Stimulated activated CD4-positive, alpha-beta T cell treated with anti-CD3 and anti-CD28 coated beads, Interleukin-4, amount 100 ng/mL, for 48 hours (primary cell): ENCODE results near the gene CXXC5.

Experiments
- DNase-seq, 2 donors: peaks; one replicate each; pipeline ENCODE4 v3.0.0-alpha.2; 2020; ENCODE audit warnings: low read depth in 2 of 2

CXXC5 gene

DNA sequence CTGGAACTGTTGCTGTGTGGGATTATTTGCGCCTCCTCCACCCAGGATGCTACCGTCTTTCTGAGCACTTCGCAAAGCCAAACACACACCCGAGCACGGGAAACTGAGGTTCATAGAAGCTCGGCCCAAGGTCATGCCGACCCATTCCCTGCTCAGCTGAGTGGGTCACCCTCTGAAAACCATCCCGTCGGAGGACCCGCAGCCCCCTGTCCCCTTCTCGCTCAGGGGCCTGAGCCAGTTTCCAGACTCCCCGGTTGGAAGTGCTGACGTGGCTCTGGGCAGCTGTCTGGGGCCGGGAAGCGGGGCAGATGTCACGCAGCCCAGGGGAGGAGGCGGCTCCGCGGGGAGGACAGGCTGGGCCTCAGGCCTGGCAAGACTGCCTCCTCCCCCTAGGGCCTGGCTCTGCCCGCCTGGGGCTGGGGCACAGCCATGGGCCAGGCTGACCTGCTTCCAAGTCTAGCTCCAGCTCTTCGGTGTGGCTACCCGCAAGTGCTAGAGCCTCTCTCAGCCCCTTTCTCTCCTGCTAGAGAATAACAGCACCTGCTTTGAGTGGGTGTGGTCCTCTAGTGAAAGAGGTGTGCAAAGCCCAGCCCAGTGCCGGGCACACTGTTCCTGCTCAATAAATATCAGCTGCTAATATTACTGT lies 9.9 kb upstream of the CXXC5 start:
- DNase-seq, result no peak

DNA sequence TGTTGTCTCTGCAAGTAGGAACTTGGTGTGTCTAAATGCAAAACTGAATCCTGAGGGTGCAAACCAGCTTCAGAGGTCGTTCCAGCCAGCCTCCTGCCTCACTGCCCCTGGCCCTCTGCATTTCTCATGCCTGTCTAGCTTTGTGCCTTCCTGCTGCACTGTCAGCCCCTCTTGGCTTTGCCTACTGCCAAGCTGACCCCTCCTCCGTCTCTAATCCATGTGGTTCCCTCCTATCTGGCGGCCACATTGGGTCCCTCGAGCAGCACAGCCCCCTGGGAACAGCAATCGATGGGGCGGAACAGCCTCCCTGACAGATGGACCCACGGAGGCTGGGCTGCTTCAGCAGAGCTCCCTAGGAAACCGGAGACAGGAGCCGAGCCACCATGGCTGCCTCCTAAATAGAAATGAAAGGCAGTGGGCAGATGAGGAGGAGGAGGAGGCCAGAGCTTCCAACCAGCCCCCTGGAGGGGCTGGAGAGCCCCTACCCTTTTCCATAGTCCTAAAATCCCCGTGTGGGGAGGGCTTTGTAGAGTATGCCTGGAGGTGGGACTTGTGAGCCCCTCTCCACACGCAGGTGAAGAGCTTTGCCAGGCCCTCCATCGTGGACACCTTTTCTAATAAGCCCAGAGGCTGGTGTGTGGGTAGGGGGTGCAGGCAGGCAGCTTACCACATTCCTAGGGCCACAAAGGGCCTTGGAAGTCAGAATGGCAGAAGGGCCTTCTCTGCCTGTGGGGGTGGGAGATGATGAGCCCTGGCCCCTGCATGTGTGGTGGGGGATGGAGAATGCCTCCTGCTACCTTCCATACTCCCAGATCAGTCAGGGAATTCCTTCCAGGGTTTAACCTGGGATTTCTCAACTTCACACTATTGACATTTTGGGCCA lies 9.2 kb upstream of the CXXC5 start:
- no peak for DNase-seq

DNA sequence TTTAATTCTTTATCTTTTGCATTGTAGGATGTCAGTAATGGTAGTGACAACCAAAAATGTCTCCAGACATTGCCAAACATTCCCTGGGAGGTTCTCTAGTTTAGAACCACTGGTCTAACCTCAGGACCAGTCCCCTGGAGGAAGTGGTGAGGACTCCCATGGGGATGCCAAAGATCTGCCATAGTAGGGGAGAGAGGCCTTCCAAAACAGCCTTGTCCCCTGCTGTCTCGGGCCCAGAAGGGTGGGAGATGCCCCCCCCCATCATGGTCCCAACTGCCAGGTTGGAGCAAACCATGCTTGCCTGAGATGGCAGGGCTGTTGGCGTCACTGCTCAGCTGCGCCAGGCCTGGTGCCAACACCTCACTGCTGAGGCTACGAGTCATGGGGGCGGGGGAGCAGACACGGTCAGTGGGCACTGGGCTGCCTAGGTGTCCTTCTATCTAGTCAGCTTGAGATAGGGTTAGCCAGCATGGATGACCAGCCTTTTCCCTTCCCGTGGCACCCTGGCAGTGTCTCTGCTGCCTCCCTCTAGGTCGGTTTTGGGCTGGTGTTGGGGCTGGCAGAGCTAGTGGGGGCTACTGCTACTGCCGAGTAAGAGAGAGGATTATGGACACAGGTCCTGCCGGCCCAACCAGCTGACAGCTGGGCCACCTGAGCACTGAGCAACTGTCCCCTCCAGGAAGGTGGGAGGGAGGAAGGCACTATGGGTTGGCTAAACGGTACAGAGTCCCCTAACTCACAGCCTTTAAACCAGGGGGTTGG lies 8.3 kb upstream of the CXXC5 start:
- no peak for DNase-seq

DNA sequence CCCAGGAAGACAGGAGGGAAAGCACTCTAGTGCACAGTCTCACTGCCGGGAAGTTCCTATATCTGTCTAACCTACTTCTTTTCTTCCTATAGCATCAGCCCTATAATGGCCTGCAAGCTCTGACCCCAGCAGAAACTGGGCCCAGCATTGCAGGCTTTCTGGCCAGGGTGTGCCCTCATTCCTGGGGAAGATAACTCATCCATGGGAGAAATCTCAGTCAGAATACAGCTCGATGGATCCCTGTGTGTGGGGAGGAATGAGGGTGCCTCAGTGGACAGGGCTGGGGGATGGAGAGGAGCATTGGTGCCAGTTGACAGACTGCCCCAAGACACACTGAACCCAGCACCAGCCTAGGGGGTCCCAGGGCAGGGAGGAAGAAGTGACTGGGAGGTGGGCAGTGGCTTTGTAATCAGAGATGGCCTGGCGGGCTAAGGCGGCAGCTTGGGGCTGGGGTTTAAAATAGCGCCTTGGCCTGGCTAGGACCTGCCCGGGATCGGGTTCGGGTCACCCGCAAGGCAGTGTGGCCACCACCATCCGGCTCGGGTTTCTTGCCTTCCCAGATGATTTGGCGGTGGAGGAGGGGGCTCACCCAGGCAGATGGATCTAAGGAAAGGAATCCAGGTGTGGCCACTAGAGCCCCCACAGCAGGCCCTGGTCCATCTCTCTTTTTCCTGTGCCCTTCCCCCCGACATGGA lies 7.6 kb upstream of the CXXC5 start:
- DNase-seq, result no peak

DNA sequence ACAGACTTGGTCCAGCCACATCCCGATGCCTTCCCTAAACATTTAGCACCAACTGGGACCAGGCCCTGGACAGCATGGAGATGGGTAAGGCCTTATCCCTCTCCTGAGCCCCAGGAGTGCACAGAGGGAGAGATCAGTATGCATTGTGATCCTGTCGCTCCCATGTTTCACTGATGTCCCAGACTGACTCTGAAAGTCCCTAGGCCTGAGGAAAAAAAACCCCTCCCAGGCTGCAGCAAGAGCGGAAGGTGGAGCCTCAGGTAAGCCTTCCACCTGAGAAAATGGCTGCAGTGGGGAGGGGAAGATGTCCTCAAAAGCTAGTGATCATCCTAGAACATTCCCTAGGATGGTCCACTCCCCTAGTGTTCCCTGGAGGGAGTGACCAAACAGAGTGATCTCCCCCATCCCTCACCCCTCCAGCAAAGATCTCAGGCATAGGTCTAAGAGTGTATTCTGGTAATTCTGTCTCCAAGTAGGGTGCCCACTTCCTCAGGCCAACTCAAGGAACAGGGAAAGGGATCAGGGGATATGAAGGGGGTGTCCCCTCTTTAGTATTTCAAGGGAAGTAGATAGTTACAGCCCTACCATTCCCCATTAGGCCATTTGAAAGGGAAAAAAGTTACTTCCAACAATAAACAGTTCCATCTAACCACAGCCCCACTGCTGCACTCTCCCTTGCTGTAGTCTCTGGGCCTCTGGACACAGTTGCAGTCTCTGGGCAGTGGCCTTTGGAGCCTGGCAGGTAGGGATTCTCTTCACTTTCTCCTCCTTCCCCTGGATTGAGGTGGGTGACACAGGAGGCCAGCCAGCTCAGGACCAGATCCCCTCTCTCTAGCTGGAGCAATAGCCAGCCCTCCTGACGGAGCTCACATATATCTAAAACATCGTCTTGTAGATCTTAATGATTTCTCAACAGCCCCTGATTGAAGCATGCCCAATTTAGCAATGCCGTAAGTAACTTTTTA lies 6.8 kb upstream of the CXXC5 start:
- no peak for DNase-seq

DNA sequence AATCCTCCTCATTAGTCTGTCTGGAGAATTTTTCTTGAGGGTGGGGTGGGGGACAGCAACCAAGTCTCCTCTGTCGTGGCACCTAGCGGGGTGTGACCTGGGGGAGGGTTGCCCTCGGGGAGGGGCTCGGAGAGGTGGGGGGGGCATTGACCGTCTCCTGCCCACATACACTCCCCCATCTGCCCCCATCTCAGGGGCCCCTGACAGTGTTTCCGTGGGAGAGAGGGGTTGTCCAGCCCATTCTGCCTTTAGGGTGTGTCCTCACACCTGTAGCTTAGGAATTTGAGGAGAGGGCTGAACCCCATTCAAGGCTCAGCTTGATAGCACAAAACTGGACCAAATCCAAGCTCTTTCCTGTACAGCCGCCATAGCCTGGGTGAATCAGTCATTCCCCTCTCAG lies 5.9 kb upstream of the CXXC5 start:
- no peak for DNase-seq

DNA sequence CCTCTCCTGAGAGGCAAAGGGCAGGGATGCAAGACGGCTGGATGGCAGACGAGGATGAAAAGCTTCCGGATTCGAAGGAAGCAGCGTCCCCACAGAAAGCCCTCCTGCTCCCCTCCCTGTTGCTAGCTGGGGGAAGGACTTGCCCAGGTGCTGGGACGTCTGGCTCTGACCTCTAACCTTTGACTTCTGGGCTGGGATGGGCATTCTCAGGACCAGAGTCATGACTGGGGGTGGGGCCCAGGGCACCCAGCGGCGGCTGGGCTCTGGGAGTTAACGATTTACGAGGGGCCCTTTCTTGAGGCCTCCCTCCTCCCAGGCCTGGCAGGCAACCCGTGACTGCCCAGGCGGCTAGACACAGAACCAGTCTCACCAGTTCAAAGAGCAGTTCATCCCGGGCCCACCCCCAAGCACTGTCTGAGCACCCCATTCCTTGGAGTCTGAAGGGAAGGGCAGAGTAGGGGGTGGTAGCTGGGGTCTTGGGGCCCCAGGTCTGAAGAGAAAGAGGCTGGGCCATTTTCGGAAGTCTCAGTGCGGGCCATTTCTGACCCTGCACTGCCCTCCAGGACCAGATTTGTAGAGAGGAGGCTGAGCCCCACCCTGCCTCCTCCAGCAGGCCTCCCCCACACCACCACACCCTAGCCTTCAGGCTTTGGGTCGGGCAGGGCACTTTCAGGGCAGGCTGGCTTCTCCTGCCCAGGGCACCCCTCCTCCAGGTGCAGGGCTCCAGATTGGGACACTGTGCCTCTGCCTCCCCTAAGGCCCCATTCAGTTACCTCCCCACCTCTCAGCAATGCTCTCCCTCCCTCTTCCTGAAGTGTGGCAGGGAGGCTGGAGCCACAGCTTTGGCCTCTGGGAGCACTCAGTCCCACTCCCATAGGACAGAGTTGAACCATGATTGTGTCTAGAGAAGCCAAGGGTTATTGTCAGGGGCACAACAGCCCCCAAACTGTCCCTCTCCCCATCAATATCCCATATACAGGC lies 5.0 kb upstream of the CXXC5 start:
- DNase-seq, result no peak

DNA sequence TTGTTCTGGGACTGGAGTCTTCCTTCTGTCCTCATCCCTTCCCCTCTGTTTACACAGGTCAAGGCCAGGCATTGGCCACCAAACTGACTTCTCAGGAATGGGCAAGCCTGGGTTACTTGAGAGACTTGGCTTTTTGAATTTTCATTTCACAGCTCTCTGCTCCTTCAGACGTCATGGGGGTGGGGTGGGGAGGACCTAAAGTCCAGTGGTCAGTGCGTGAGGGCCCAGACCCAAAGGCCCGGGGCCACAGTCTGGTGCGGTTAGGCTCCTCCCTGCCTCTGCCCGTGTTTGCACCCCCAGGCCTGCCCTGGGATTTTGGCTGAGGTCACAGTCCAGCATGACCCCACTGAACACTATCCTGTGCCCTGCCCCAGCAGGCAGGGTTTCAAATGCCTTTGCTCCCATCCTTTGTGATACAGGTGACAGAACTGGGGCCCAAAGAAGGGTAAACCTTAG lies 4.1 kb upstream of the CXXC5 start:
- DNase-seq, result no peak

DNA sequence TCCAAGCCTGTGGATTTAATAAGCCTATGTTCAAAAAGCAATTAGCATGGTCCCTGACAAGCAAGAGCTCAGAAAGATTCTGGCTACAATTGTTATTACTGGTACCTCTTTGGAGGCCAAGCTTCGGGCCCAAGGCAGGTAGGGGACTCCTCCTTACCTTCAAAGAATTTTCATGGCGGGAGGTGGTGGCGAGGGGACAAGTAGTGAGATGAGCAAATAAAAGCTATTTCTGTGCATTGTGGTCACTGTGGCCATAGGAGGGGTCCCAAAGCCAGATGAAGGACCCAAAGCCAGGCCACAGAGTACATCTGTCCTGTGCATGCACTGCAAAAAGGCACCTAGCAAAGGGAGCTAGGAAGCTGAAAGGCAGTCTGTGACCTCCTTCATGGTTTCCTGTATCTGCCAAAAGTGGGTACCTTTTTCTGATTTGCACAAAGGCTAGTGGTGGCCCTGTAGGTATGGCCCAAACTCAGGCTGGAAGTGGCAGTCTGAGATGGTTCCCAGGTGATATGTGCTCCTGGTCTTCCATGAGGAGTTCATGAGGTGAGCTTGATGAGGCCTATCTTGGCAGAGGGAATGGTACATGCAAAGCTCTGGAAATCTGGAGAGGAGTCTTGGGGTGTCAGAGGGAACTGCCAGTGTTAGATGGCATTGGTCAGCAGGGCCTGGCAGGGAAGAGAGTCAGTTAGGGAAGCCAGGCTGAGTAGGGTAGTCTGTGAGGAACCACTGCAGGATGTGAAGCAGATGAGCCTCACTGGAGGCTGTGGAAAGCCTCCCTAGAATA lies 3.3 kb upstream of the CXXC5 start:
- DNase-seq, result no peak

DNA sequence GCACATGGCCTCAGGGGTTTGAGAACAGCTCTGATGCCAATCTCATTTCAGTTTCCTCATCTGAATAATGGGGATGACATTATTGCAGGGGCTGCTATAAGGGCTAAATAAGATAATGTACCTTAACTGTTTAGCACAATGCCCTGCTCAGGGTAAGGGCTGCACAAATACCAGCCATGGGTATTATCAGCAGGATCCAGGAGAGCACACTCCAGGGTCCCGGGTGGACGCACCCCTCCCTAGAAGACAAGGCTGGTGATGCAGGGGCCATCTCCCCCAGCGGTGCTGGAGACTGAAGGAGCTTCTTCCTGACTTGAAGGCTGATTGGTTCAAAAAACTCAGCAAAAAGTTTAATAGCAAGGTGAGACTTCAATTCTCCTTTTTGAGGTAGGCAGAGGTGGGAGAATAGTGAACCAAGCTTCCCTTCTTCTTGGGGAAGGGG lies 2.7 kb upstream of the CXXC5 start:
- DNase-seq, result no peak

DNA sequence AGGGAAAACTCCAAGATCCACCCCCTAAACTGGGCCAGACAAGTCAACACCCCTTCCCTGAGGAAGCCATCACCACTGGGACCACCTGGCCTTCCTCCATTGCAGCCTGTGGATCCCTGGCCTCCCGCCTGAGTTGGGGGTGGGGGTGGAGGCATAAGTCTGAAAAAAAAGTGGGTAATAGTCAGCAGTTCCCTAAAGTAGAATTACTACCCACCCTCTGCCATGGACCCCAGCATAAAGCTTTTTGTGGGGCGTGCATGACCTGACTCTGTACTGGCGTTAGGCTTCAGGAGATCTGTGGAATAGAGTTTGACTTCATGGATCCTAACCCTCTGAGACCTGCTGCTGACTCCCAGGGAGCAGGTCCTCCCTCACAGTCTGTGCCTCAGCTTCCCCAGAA lies 2.0 kb upstream of the CXXC5 start:
- DNase-seq, result no peak

DNA sequence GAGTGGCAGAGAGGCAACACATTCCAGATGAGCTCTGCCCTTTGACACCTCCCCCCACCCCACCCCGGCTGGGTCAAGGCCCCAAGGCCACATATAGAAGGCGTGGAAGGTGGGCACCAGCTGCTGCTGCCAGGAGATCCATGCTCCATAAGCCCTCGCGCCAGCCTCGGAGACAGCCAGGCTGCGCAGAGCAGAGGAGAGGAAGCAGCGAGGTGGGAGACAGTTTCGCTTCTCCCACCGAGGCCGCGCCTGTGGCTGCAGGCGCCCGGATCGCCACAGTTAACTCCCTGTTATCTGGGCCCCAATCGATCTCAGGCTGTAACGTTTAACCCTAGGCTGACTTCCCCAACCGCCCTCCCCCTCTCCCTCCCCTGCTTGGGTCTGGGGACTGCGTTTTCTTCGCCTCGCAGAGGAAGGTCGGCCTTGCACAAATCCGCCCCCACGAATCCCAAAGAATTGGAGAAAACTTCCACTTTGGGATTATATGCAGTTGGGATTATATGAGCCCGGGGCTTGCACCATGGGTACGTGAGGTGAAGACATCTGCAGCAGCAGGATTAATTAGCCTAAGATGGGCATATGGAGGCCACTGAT lies 1.1 kb upstream of the CXXC5 start:
- DNase-seq, result no peak

DNA sequence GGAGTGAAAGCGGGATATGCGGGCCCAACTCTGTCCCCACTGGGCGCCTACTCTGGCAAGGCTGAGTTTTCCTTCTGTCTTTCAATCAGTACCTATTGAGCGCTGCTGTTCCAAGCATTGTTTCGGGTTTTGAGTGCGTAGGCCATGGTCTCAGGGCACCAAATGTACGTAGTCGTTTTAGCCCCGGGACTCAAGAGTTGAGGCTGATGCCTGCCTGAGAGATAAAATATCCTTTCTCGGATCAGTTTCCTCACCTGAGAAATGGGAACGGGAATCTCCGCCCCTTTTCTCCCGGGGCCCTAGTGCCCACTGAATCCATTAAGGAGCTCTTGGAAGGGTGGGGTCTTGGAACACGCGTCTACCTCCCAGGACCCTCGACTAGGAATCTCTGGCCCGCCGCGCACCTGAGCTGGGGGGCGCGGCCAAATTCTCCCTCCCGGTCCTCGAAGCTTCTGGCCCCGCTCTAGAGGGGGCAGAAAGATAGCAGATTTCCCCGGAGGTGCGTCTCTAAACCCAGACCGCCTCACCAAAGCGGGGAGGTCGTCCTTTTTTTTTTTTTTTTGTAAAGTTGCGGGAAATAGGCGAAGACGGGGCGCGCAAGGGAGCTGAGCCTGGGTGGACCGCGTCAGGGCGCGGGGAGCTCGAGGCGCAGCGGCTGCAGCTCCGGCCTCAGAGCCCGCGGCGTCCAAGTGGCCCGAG lies 494 bp upstream of the CXXC5 start:
- no peak for DNase-seq

DNA sequence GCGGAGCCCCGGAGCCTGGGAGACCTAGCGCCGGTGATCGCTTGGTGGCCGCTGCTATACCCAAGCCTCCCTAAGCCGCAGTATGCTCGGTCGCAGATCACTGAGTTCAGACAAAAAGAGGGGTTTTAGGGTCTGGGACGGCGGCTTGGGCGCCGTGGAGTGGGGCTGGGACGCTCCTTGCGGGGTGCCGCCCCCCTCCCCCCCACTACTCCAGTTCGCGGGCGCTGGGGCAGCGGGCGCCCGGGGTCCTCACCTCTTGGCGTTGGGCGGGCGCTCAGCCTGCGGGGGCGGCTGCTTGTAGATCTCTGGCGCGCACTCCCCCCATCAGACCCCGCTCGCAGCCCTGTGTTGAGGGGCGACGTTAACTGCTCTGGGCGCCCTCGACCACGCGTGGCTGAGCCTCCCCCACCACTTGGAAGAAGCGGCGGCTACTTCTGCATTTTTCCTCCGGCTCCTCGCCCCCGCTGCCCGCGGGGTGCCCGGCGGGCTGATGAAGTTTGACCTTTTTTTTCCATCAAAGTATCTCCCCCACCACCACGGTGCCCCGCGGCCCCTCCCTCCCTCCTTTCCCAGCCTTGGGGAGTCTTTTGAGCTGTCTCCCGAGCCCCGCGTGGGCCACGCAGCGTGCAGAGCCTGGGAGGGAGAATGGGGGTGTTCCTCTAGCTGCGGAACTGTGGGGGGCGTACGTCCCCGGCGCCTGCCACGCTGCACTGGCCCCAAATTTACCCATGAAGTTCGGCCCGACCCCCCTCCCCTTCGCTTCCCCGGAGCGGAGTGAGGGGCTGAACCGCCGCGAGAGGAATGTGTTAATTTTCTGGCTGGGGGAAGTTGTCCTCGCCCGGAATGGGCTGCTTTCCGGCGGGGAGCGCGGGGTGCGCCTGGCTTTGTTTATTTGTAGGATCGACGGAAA lies 1.2 kb downstream of the CXXC5 start:
- no peak for DNase-seq

DNA sequence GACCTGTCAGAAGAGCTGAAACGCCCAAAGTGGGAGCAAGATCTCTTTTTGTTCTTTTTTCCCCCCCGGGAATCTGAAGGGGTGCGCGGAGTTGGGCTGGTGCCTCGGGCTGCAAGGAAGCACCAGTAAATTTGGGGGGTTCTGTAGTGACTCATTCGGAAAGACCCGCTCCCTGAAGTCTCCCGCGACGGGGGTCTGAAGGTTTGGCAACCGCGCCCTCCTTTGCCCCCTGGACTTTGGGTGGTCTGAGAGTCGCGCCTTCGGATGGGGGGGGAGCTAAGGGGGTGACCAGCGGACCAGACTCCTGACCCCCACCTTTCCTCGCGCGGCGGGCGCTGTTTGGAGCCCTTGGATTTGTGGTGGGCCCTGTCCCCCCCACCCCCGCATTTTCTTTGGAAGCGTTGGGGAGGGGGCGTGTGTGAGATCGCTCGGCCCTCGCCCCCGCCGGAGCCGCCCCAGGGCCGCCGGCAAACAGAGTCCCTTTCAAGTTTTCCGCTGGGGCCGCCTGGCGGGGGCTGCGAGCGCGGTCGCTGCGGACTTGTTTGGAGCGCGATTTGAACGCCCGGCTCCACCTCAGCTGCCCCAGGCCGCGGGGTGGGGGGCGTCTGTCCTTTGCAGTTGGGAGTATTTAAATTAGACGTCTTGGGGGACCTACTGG lies 2.0 kb downstream of the CXXC5 start:
- DNase-seq, result no peak

DNA sequence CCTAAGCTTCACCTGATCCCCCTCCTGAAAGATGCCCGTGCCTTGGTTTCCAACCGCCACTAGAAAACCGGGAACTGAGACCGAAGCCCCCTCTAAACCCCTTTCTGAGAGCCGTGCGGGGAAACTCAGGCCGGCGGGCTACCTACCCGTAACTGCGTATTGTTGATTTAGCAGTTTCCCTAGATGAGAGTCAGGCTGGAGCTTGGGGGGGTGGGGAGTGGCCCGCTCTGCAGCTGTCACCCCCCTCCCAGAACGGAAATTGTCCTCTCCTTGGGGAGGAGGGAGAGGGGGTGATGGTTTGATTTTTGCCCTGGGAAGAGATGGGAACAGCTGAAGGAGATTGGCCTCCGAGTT lies 2.5 kb downstream of the CXXC5 start:
- no peak for DNase-seq
